Measurements from ENCODE around the gene SPATA2L.

- TF ChIP-seq ZNF384 (IDR thresholded peaks at IDR 0.05) = no peak
- no peak for TF ChIP-seq FOXM1 (IDR thresholded peaks at IDR 0.05; ENCODE audit: borderline replicate concordance)
- no peak for TF ChIP-seq L3MBTL2 (conservative IDR thresholded peaks at IDR 0.05)
- TF ChIP-seq TARDBP (IDR thresholded peaks at IDR 0.05) = no peak
- no peak for TF ChIP-seq HDGF (IDR thresholded peaks at IDR 0.05; ENCODE audit: borderline replicate concordance)
- no peak for TF ChIP-seq ELF4 (IDR thresholded peaks at IDR 0.05)
- TF ChIP-seq NFRKB (IDR thresholded peaks at IDR 0.05) = no peak
- no peak for TF ChIP-seq SUZ12 (IDR thresholded peaks at IDR 0.05)
- TF ChIP-seq SP1 (IDR thresholded peaks at IDR 0.05) = no peak
Measured at GRCh38 chr16:89697161-89697615, 4.3 kb downstream of the SPATA2L start.
